NOMO-1 treated with dmso at 0.1 percent for 144 hours (cell line): Measurements from ENCODE around the gene TIAM1.

ENCODE experiments used
- DNase-seq: peaks from one replicate; lab custom pipeline; 2025; ENCODE audit not compliant: unreplicated experiment; lab: John Stamatoyannopoulos, UW

Gene TIAM1

DNA sequence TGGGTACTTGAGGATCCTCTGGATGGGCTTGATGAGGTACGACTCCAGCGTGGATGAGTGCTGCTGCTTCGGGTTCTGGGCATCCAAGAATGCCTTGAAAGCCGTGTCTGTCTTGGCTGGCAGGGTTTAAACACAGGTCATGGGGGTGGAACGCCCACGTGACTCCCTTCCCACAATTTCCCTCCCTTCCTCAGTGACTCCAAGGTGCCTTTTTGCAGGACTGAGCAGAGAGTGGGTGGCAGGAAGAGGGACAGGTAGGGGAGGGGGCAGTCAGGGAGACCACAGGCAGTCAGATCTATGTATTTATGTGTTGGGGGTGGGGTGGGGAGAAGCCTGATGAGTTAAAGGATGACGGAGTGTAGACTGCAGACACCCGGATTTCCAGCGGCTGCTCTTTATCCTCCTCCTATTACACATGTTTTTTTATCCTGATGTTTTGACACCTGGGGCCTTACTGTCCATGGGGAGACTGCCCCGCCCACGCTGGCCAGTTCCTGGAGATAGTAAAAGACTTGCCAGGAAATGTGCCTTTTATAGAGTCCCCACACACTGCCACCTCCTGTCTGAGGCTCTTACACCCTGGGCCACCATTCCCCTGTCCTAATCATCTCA, 202.6 kb downstream of the TIAM1 start:
- no peak for DNase-seq

GRCh38 chr21:31140676-31141075, 203.4 kb downstream of the TIAM1 start:
- no peak for DNase-seq

- DNase-seq: no peak
Measured at GRCh38 chr21:31140025-31140424, 204.0 kb downstream of the TIAM1 start.

DNA sequence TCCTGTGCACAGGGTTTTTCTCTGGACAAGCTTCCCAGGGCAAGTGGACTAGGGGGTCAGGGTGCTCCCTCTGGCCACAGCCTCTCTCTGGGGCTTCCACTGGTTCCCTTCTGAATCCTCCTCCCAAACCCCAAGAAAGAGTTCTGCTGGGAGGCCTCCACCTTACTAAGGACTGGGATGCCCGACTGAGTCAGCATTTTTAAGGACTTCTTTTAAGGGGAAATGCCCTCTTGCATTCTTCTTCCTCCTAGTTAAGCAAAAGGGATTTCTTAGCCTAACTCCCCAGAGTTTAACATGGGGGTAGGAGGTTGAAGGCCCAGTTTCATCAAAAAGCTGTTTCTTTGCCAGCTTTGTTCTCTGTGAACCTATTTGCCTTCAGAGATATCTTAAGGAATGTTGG, 206.1 kb downstream of the TIAM1 start:
- no peak for DNase-seq

GRCh38 chr21:31136891-31137290, 207.2 kb downstream of the TIAM1 start:
- DNase-seq: no peak

GRCh38 chr21:31135531-31136184, 208.4 kb downstream of the TIAM1 start:
- no peak for DNase-seq

- DNase-seq: no peak
Measured at GRCh38 chr21:31133243-31133830, 210.7 kb downstream of the TIAM1 start.

- peak; percentile 72 for DNase-seq
Measured at GRCh38 chr21:31132574-31133242, 211.4 kb downstream of the TIAM1 start.

DNA sequence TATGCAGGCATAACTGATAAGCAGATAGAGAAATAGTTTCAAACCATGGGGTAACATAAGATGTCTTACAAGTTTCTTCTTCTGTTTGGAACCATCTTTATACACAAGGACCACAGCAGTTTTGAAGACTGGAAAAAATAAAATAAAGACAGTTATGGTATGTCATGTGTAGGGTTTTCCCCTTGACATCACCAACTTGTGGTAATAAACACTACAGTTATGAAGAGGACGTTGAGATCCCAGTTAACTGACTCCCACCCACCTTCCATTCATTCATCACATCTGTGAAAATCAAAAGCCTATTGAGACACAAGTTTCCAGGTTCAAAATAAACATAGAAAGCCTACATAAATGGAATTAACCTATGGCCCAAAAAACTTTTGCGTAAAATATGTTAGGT, 213.2 kb downstream of the TIAM1 start:
- DNase-seq: no peak

DNA sequence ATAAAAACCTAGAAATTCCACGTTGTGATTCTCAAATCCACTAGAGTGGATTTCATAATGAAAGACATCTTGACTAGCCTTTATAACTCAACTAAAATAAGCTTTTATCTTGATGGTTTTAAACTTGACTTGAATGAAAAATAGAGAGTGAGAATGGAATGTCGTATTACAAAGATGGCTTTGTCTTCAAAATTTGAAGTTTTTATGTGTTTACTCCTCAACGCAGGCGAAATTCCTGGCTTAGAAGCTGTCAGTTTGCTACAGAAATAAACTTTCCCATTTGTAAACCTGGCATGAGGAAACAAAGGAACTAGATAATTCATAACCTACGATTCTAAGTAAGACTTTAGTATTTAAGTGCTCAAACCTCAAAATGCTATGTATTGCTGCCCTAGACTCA, 215.8 kb downstream of the TIAM1 start:
- no peak for DNase-seq

- DNase-seq: peak; percentile 64
Measured at GRCh38 chr21:31124010-31124409, 220.1 kb downstream of the TIAM1 start.

GRCh38 chr21:31119199-31119598, 224.9 kb downstream of the TIAM1 start:
- no peak for DNase-seq

GRCh38 chr21:31117128-31117916, 226.7 kb downstream of the TIAM1 start:
- no peak for DNase-seq

GRCh38 chr21:31115249-31115648, 228.8 kb downstream of the TIAM1 start:
- no peak for DNase-seq

DNA sequence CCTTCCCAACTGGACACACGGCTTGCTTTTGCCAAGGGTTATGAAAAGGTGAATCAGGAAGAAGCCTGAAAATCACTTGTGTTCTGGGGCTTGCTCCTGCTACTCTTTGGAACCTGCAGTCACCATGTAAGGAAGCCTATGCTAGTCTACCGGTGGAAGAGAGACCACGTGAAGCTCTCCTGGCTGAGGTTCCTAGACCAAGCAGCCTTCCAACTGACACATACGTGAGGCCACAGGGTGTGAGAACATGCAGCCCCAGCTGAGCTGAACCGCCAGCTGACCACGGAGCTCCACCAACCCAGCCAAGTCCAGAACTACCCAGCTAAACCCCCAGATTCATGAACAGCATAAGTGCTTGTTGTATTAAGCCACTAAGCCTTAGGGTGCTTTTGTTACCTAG, 233.0 kb downstream of the TIAM1 start:
- no peak for DNase-seq

DNA sequence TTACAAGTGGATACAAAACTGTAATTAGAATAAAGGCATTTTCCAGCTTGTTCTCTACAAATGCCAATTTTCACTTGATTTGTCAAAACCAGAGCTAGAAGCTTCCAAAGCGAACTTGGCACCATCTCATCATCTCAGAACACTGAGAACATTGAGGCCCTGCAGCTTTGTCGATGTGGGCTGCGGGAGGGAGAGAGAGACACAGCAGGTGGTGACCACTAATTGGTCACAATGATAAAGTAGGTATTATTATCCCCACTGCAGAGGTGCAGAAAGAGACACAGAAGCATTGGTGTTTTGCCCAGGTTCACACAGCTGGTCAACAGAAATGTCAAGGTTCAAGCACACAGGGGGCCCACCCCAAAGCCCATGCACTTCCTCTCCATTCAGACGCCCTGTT, 233.6 kb downstream of the TIAM1 start:
- DNase-seq: no peak

DNA sequence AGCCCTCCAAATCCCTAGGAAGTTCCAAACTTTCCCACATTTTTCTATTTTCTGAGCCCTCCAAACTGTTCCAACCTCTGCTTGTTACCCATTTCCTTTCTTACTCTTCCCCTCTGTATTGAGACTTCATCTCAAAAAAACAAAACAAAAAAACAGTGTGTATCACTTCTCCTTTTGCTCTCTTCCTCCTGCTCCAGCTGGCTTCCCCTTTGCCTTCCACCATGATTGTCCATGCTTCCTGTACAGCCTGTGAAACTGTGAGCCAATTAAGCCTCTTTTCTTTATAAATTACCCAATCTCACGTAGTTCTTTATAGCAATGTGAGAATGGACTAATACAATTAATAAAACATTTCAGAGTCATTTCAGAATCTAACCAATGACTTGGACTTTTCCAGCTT, 236.2 kb downstream of the TIAM1 start:
- peak; percentile 76 for DNase-seq

- DNase-seq: no peak
Measured at GRCh38 chr21:31107176-31107785, 236.8 kb downstream of the TIAM1 start.

DNA sequence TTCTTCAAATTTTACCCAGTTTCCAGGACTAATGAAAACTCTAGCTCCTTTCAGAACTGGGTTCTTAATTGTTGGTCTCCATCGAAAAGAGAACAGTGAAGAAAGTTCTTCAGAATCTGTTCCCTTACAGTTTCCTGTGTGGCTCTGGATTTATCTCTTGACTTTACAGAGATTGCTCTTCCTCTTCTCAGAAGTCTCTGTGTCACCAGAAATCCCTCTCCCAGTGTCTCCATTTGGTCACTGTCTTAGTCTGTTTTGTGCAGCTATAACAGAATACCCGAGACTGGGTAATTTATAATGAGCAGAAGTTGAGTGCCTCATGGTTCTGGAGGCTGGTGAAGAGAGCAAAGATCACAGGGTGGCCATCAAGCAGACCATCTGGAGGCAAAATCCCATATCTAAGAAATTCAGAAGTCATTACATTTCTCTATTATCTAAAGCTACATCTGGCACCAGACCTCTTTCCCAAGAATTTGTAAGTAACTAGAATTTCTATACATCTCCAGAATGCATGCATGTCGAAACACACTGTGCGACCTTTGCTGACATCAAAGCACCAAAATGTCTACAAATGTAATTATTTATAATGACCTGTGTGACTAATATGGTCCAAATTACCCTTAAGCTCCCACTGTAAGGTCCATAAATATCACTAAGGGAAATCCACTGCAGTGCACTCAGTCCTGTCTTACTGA, 240.3 kb downstream of the TIAM1 start:
- DNase-seq: no peak

- no peak for DNase-seq
Measured at GRCh38 chr21:31103163-31103562, 240.9 kb downstream of the TIAM1 start.
